ENCODE measurements around the gene SLC2A1. TPM values are rescaled to one million over a fixed set of nuclear protein-coding genes. Genes with fewer than 3 reads are reported as not detected.

SLC2A1 gene
- total RNA-seq, 4 donors from 2014 or later = 238 to 883 (median 448) TPM

DNA sequence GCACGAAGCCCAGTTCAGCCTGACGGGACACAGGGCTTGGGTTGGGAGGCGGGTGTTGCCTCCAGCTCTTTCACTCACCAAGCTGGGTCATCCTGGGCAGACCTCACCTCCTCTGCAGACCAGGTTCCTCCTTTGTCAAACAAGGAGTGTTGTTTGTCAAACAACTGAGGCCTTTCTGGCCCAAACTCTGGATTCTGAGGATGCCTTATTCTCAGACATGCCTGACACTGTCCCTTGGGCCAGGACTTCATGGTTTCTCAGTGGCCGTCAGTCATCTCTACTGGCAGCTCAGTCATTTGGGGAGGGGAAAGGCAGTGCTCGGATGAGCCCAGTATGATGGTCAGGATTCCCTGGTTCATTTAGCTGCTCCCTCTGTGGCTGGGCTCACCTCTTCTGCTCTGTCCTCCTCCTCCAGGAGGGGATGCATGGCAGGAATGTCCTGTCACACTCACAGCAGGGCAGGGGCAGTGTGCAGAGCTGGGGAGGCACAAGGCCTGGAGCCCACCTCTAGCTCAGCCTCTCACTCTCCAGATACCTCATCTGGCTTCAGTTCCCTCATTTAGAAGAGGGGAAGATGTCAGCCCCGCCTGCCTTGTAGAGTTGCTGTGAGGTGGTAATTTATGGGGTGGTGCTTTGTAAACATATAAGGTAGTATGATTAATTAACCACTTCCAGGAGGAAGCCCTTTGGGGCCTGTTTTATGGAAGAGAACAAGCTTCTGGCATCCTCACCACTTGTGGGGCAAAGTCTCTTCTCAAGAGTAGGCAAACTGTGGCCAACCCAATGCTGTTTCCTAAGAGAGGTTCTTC is 20.6 kb downstream of the SLC2A1 start:
- H3K9me3 ChIP-seq = no peaks in the 10 kb centered on the region
- no peak overlapping the region for H3K4me3 ChIP-seq
- H3K27me3 ChIP-seq = no peaks in the 10 kb centered on the region
- TF ChIP-seq, protein P1, sequence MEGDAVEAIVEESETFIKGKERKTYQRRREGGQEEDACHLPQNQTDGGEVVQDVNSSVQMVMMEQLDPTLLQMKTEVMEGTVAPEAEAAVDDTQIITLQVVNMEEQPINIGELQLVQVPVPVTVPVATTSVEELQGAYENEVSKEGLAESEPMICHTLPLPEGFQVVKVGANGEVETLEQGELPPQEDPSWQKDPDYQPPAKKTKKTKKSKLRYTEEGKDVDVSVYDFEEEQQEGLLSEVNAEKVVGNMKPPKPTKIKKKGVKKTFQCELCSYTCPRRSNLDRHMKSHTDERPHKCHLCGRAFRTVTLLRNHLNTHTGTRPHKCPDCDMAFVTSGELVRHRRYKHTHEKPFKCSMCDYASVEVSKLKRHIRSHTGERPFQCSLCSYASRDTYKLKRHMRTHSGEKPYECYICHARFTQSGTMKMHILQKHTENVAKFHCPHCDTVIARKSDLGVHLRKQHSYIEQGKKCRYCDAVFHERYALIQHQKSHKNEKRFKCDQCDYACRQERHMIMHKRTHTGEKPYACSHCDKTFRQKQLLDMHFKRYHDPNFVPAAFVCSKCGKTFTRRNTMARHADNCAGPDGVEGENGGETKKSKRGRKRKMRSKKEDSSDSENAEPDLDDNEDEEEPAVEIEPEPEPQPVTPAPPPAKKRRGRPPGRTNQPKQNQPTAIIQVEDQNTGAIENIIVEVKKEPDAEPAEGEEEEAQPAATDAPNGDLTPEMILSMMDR (IDR thresholded peaks at IDR 0.05) = no peak
- no peak for TF ChIP-seq POLR2A (IDR thresholded peaks at IDR 0.05)
- no peak for DNase-seq
- H3K27ac ChIP-seq = peak overlapping the region; percentile 88 to 96 (median 91)
- intact Hi-C loops (cut with DNase I) = no loop called here
- H3K36me3 ChIP-seq = peaks cover 0 to 83% (median 11%) of the 10 kb centered on the region in 3 donors
- H3K4me1 ChIP-seq = peaks cover 91 to 100% (median 98%) of the 10 kb centered on the region in 3 donors
- 39 to 48% methylated on average over 5 to 6 of the region's 6 CpGs for WGBS, 2 donors

DNA sequence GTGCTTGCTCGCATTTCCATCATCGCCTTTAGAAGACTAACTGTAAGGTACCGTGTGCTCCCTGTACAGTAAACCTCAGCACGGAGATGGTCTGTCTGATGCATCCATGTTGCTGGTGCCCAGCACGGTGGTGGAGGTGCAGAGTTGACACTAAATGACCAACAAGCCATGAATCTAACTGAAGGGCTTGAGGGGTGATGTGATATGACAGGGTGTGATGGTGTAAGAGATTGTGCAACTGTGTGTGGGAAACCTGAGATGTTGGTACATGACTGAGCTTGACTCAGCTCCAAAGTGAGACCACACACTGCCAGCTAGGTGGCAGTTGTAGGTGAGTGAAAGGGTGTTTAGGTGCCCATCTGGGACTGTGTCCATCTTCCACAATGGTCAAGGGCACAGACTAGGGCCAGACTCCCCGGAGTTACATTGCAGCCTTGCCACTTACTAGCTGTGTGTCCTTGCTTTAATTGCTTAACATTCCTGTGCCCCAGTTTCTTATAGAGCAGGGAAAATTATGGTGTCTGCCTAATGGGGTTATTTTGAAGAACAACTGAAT is 21.4 kb downstream of the SLC2A1 start:
- H3K36me3 ChIP-seq = peaks cover 0 to 75% (median 11%) of the 10 kb centered on the region in 3 donors
- no peaks in the 10 kb centered on the region for H3K9me3 ChIP-seq
- TF ChIP-seq, protein P1 (IDR thresholded peaks at IDR 0.05) = peak in 2 of 6 experiments; percentile 20 to 33
- no peak for TF ChIP-seq POLR2A (IDR thresholded peaks at IDR 0.05)
- intact Hi-C loops (cut with DNase I) = no loop called here
- peak overlapping the region; percentile 88 to 96 (median 91) for H3K27ac ChIP-seq
- H3K4me1 ChIP-seq = peaks cover 92 to 100% (median 98%) of the 10 kb centered on the region in 3 donors
- no peak overlapping the region for H3K4me3 ChIP-seq
- DNase-seq = no peak
- H3K27me3 ChIP-seq = no peaks in the 10 kb centered on the region
- 52 to 79% methylated on average over 4 to 6 of the region's 6 CpGs for WGBS, 2 donors

DNA sequence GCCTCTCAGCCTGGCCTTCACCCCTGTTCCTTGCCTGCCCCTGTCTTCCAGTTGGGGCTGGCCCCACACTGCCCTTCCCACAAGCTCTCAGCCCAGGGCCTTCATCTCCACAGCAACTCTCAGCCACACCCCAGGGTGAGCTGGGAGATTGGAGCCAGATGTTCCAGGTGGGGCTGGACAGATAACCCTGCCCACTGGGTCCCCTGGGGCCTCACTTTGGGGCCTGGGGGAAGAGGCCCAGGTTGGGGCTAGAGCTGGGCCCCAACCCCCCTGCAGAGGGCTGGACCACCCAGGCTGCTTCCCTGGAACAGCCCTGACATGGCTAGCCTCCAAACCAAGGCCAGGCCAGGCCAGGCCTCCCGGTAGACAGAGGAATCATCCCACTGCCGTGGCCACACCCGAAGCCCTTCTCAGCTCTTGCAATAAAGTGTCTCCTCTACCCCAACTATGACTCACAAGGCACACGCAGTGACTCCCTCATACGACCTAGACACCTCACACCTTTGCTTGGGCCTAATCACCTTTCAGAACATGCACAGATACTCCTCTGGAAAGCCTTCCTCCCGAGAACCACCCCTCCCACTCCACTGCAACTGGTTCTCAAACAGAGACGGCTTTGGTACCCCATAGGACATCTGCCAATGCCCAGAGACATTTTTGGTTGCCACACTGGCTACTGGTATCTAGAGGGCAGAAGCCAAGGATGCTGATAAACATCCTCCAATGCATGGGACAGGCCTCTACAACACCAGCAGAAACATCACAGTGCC is 22.2 kb downstream of the SLC2A1 start:
- DNase-seq = no peak
- WGBS, 2 donors = 16 to 33% methylated on average over 7 of the region's 7 CpGs
- Histone ChIP-seq H3K4me1 (peaks cover 92 to 100% (median 98%) of the 10 kb centered on the region in 3 donors), H3K27ac (peak overlapping the region; percentile 88 to 96 (median 91)), H3K4me3 (no peak overlapping the region), H3K9me3 (no peaks in the 10 kb centered on the region), H3K27me3 (no peaks in the 10 kb centered on the region), H3K36me3 (peaks cover 0 to 70% (median 11%) of the 10 kb centered on the region in 3 donors)
- TF ChIP-seq POLR2A (IDR thresholded peaks at IDR 0.05) = no peak
- TF ChIP-seq, protein P1 (IDR thresholded peaks at IDR 0.05) = no peak
- intact Hi-C loops (cut with DNase I) = no loop called here

DNA sequence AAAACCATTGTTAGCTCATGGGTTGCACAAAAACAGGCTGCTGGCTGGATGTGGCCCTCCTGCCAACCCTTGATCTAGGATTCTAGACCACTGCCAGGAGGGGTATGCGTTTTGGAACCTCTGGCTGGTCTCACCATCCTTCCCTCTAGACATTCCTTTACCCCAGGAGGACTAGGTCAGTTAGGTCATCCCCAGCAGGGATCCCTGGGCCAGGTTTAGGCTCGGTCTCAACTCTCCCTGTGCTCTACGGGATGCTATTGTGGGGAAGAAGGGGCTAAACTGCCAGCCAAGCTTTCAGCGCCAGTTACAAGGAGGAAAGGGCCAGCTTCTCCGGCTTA is 22.7 kb downstream of the SLC2A1 start:
- intact Hi-C loops (cut with DNase I) = no loop called here
- Histone ChIP-seq H3K36me3 (peaks cover 0 to 69% (median 14%) of the 10 kb centered on the region in 3 donors), H3K4me3 (no peak overlapping the region), H3K4me1 (peaks cover 88 to 100% (median 98%) of the 10 kb centered on the region in 3 donors), H3K9me3 (no peaks in the 10 kb centered on the region), H3K27ac (peak overlapping the region; percentile 88 to 96 (median 91)), H3K27me3 (no peaks in the 10 kb centered on the region)
- TF ChIP-seq, protein P1 (IDR thresholded peaks at IDR 0.05) = no peak
- TF ChIP-seq POLR2A (IDR thresholded peaks at IDR 0.05) = no peak
- DNase-seq = no peak
- WGBS, 2 donors = 62% methylated on average over 2 of the region's 5 CpGs; no CpG with 5 or more reads in 1 of the 2 donors
